Measurements from ENCODE around the gene ZPBP. TPM values are rescaled to one million over a fixed set of nuclear protein-coding genes. Genes with fewer than 3 reads are reported as not detected.

The ZPBP gene
- total and polyA plus RNA-seq, 2 experiments from 2014 or later, result not detected

DNA sequence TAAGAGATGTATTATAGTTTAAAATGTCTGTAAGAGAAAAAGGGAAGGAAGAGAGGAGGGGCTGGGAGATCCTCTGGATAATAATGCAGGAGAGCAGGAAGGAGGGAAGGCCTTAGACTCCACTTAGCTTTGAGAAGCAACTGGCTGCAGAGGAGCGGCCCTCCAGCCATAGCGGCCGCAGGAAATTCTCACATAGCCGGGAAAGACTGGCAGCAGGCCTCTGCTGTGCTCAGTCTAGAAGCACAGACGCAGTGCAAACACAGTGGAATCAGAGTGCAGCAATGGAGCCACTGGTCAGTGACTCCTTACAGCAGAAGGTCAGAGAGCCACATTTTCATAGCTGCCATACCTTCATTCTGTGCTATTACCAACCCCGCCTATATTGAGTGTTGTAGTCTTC lies 166.3 kb downstream of the ZPBP start:
- Histone ChIP-seq H2AFZ (no peak overlapping the region), H3K27ac (no peak overlapping the region), H3K4me3 (no peak overlapping the region), H3K9me2 (replicated peaks; ENCODE audit: insufficient read depth) (no peaks in the 10 kb centered on the region), H3K9me3 (ENCODE audit: low read depth) (no peaks in the 10 kb centered on the region), H4K20me1 (ENCODE audit: insufficient read depth, poor library complexity, severe bottlenecking) (no peaks in the 10 kb centered on the region), H3K36me3 (replicated peaks; ENCODE audit: insufficient read depth, low read depth) (no peaks in the 10 kb centered on the region), H3K27me3 (no peaks in the 10 kb centered on the region), H3K4me2 (no peak overlapping the region), H3K79me2 (no peaks in the 10 kb centered on the region), H3K4me1 (ENCODE audit: insufficient read depth) (no peaks in the 10 kb centered on the region)
- TF ChIP-seq EZH2phosphoT487 (IDR thresholded peaks at IDR 0.05; ENCODE audit: low read depth, severe bottlenecking, unreplicated experiment), result no peak
- WGBS (ENCODE audit: low lambda C conversion rate, missing lambda C conversion rate), result 91% methylated on average over 6 of the region's 6 CpGs
- DNase-seq (ENCODE audit: low spot score), result no peak

DNA sequence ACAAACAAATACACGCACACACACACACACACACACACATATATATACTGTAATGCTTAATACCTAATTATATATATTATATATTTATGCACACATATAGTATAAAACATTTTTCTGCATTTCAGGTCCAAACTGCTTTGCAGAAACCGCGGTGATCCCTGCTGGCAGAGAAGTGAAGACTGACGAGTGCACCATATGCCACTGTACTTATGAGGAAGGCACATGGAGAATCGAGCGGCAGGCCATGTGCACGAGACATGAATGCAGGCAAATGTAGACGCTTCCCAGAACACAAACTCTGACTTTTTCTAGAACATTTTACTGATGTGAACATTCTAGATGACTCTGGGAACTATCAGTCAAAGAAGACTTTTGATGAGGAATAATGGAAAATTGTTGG lies 181.1 kb downstream of the ZPBP start:
- no peaks in the 10 kb centered on the region for H4K20me1 ChIP-seq (ENCODE audit: insufficient read depth, poor library complexity, severe bottlenecking)
- H3K79me2 ChIP-seq, result no peaks in the 10 kb centered on the region
- H3K27me3 ChIP-seq, result no peaks in the 10 kb centered on the region
- WGBS (ENCODE audit: low lambda C conversion rate, missing lambda C conversion rate), result 85% methylated on average over 8 of the region's 8 CpGs
- H2AFZ ChIP-seq, result no peak overlapping the region
- DNase-seq (ENCODE audit: low spot score), result no peak
- no peaks in the 10 kb centered on the region for H3K36me3 ChIP-seq (replicated peaks; ENCODE audit: insufficient read depth, low read depth)
- H3K4me1 ChIP-seq (ENCODE audit: insufficient read depth), result no peaks in the 10 kb centered on the region
- TF ChIP-seq EZH2 (IDR thresholded peaks at IDR 0.05; ENCODE audit: borderline replicate concordance) (no peak), EZH2phosphoT487 (IDR thresholded peaks at IDR 0.05; ENCODE audit: low read depth, severe bottlenecking, unreplicated experiment) (no peak)
- TF ChIP-seq, protein P1, sequence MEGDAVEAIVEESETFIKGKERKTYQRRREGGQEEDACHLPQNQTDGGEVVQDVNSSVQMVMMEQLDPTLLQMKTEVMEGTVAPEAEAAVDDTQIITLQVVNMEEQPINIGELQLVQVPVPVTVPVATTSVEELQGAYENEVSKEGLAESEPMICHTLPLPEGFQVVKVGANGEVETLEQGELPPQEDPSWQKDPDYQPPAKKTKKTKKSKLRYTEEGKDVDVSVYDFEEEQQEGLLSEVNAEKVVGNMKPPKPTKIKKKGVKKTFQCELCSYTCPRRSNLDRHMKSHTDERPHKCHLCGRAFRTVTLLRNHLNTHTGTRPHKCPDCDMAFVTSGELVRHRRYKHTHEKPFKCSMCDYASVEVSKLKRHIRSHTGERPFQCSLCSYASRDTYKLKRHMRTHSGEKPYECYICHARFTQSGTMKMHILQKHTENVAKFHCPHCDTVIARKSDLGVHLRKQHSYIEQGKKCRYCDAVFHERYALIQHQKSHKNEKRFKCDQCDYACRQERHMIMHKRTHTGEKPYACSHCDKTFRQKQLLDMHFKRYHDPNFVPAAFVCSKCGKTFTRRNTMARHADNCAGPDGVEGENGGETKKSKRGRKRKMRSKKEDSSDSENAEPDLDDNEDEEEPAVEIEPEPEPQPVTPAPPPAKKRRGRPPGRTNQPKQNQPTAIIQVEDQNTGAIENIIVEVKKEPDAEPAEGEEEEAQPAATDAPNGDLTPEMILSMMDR (IDR thresholded peaks at IDR 0.05; ENCODE audit: poor library complexity), result no peak
- H3K4me3 ChIP-seq, result no peak overlapping the region
- H3K9me2 ChIP-seq (replicated peaks; ENCODE audit: insufficient read depth), result no peaks in the 10 kb centered on the region
- no peaks in the 10 kb centered on the region for H3K9me3 ChIP-seq (ENCODE audit: low read depth)
- H3K4me2 ChIP-seq, result no peak overlapping the region
- no peak overlapping the region for H3K27ac ChIP-seq

- H4K20me1 ChIP-seq (ENCODE audit: insufficient read depth, poor library complexity, severe bottlenecking), result no peaks in the 10 kb centered on the region
- no peak overlapping the region for H3K4me3 ChIP-seq
- no peak overlapping the region for H3K4me2 ChIP-seq
- no peaks in the 10 kb centered on the region for H3K9me3 ChIP-seq (ENCODE audit: low read depth)
- H3K4me1 ChIP-seq (ENCODE audit: insufficient read depth), result no peaks in the 10 kb centered on the region
- no peak for DNase-seq (ENCODE audit: low spot score)
- TF ChIP-seq EZH2phosphoT487 (IDR thresholded peaks at IDR 0.05; ENCODE audit: low read depth, severe bottlenecking, unreplicated experiment) (no peak), EZH2 (IDR thresholded peaks at IDR 0.05; ENCODE audit: borderline replicate concordance) (no peak)
- TF ChIP-seq, protein P1 (IDR thresholded peaks at IDR 0.05; ENCODE audit: poor library complexity), result no peak
- H3K79me2 ChIP-seq, result no peaks in the 10 kb centered on the region
- H3K27ac ChIP-seq, result no peak overlapping the region
- H3K9me2 ChIP-seq (replicated peaks; ENCODE audit: insufficient read depth), result no peaks in the 10 kb centered on the region
- H3K27me3 ChIP-seq, result no peaks in the 10 kb centered on the region
- no peak overlapping the region for H2AFZ ChIP-seq
- H3K36me3 ChIP-seq (replicated peaks; ENCODE audit: insufficient read depth, low read depth), result no peaks in the 10 kb centered on the region
- 90% methylated on average over 4 of the region's 4 CpGs for WGBS (ENCODE audit: low lambda C conversion rate, missing lambda C conversion rate)
Measured at GRCh38 chr7:49894543-49894942, 198.5 kb downstream of the ZPBP start.

- WGBS (ENCODE audit: low lambda C conversion rate, missing lambda C conversion rate), result 80% methylated on average over 4 of the region's 4 CpGs
- no peak for TF ChIP-seq EZH2 (IDR thresholded peaks at IDR 0.05; ENCODE audit: borderline replicate concordance)
- no peak for TF ChIP-seq EZH2phosphoT487 (IDR thresholded peaks at IDR 0.05; ENCODE audit: low read depth, severe bottlenecking, unreplicated experiment)
- TF ChIP-seq, protein P1 (IDR thresholded peaks at IDR 0.05; ENCODE audit: poor library complexity), result no peak
- no peaks in the 10 kb centered on the region for H3K27me3 ChIP-seq
- no peaks in the 10 kb centered on the region for H3K9me3 ChIP-seq (ENCODE audit: low read depth)
- H3K4me3 ChIP-seq, result no peak overlapping the region
- DNase-seq (ENCODE audit: low spot score), result no peak
- no peak overlapping the region for H3K4me2 ChIP-seq
- H3K27ac ChIP-seq, result no peak overlapping the region
- no peaks in the 10 kb centered on the region for H3K9me2 ChIP-seq (replicated peaks; ENCODE audit: insufficient read depth)
- H2AFZ ChIP-seq, result no peak overlapping the region
- no peaks in the 10 kb centered on the region for H3K79me2 ChIP-seq
- H3K36me3 ChIP-seq (replicated peaks; ENCODE audit: insufficient read depth, low read depth), result no peaks in the 10 kb centered on the region
- no peaks in the 10 kb centered on the region for H4K20me1 ChIP-seq (ENCODE audit: insufficient read depth, poor library complexity, severe bottlenecking)
- H3K4me1 ChIP-seq (ENCODE audit: insufficient read depth), result no peaks in the 10 kb centered on the region
Measured at GRCh38 chr7:49893131-49893530, 199.9 kb downstream of the ZPBP start.

Measured in hepatocyte (in vitro differentiated cells).